Mesodermal cell (in vitro differentiated cells): ENCODE results near the gene PDGFRB.

Source experiments
- H3K27ac ChIP-seq: 2 replicates; pipeline ENCODE4 v1.7.0; 2013; ENCODE audit warnings: mild to moderate bottlenecking, low read depth, low read length, moderate library complexity; ENCODE audit not compliant: severe bottlenecking
- H3K36me3 ChIP-seq: 2 replicates; pipeline ENCODE4 v1.7.1; 2013; ENCODE audit warnings: mild to moderate bottlenecking, low read length, moderate library complexity; ENCODE audit not compliant: control insufficient read depth, insufficient read depth
- H3K4me1 ChIP-seq: one replicate; pipeline ENCODE4 v1.7.1; 2013; ENCODE audit warnings: mild to moderate bottlenecking, low read length; ENCODE audit not compliant: insufficient read depth, control insufficient read depth, poor library complexity, severe bottlenecking
- H3K4me3 ChIP-seq: 2 replicates; pipeline ENCODE4 v1.7.0; 2013; ENCODE audit warnings: low read length, control low read depth, mild to moderate bottlenecking; ENCODE audit not compliant: insufficient read depth, poor library complexity, severe bottlenecking; ENCODE audit errors: extremely low read depth
- H3K9me3 ChIP-seq: 2 replicates; pipeline ENCODE4 v1.7.1; 2013; ENCODE audit warnings: mild to moderate bottlenecking, low read length, moderate library complexity; ENCODE audit not compliant: control insufficient read depth
- WGBS, 2 experiments: methylation state at CpG; one replicate each; pipeline ENCODE4 v1.1.5; 2013; ENCODE audit warnings: missing lambda C conversion rate in 2 of 2; ENCODE audit not compliant: insufficient coverage in 2 of 2; 5-methylcytosine and 5-hydroxymethylcytosine counted together

Gene PDGFRB

DNA sequence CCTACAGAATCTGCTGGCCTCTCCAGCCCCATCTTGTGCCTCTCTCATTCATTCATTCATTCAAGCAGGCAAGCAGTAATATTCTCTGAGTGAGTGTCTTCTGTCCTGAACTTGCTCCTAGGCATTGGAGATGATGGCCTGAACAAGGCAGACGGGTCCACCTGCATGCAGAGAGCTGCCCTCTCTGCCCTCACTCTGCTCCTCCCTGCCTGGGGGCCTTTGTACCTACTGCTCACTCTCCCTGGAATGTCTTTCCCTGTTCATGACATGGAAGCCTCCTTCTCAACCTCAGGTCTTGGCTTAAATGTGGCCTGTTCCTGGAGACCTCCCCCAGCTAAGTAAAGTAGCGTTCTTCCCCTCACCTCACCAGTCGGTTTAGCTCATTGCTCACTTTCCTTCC is 17.5 kb upstream of the PDGFRB start:
- Histone ChIP-seq H3K4me1 (no peaks in the 10 kb centered on the region), H3K36me3 (no peaks in the 10 kb centered on the region), H3K9me3 (no peaks in the 10 kb centered on the region), H3K27ac (no peak overlapping the region), H3K4me3 (no peak overlapping the region)
- 93 to 100% methylated on average over 2 of the region's 3 CpGs for WGBS, 2 experiments

DNA sequence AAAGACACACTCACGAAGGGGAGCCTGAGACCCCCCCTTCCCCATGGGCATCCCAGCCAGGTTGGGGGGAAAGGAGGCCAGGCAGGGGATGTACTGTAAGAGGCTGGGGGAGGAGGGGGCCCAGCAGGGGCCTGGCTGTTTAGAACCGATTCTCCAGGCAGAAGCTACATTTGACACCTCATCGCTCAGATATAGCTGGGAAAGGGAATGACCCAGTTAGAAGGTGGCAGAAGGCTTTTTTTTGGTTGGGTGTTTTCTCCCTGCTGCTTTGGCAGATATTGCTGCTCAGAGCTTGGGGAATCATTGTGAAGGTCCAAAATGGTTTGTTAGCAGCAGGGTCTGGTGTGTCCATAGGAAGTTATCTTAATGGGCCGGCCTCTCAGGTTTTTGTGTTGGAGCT is 16.9 kb upstream of the PDGFRB start:
- no peaks in the 10 kb centered on the region for H3K9me3 ChIP-seq
- H3K4me3 ChIP-seq, result no peak overlapping the region
- WGBS, 2 experiments, result 76 to 100% methylated on average over 1 to 3 of the region's 4 CpGs
- no peak overlapping the region for H3K27ac ChIP-seq
- no peaks in the 10 kb centered on the region for H3K4me1 ChIP-seq
- no peaks in the 10 kb centered on the region for H3K36me3 ChIP-seq

DNA sequence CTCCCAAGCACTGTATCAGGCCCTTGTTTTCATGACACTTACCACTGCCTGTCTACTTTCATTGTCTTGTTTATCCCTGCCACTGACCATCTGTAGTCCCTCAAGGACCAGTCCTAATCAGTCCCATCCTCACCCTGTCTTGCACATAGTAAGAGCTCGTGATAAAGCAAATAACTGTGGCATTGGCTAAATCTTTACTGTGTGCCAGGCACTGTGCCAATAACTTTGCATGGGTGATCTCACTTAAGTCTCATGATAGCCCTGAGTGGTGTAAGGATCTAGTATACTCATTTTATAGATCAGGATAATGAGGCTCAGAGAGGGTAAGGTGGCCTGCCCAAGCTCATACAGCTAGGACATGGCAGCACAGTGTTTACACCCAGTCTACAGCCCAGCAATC is 16.5 kb upstream of the PDGFRB start:
- Histone ChIP-seq H3K9me3 (no peaks in the 10 kb centered on the region), H3K36me3 (no peaks in the 10 kb centered on the region), H3K4me3 (no peak overlapping the region), H3K4me1 (no peaks in the 10 kb centered on the region), H3K27ac (no peak overlapping the region)
- 60% methylated on average over 1 of the region's 1 CpG; no CpG with 5 or more reads in 1 of the 2 experiments for WGBS, 2 experiments

- H3K4me1 ChIP-seq, result peaks cover 9% of the 10 kb centered on the region
- H3K27ac ChIP-seq, result no peak overlapping the region
- H3K4me3 ChIP-seq, result no peak overlapping the region
- H3K36me3 ChIP-seq, result no peaks in the 10 kb centered on the region
- no peaks in the 10 kb centered on the region for H3K9me3 ChIP-seq
- WGBS, 2 experiments, result 82 to 87% methylated on average over 3 of the region's 3 CpGs
These were observed 13.2 kb upstream of the PDGFRB start for GRCh38 chr5:150168864-150169263.

GRCh38 chr5:150167908-150168307 is 12.3 kb upstream of the PDGFRB start:
- Histone ChIP-seq H3K36me3 (no peaks in the 10 kb centered on the region), H3K27ac (no peak overlapping the region), H3K4me1 (peaks cover 17% of the 10 kb centered on the region), H3K9me3 (no peaks in the 10 kb centered on the region), H3K4me3 (no peak overlapping the region)
- 38 to 41% methylated on average over 12 to 13 of the region's 14 CpGs for WGBS, 2 experiments

DNA sequence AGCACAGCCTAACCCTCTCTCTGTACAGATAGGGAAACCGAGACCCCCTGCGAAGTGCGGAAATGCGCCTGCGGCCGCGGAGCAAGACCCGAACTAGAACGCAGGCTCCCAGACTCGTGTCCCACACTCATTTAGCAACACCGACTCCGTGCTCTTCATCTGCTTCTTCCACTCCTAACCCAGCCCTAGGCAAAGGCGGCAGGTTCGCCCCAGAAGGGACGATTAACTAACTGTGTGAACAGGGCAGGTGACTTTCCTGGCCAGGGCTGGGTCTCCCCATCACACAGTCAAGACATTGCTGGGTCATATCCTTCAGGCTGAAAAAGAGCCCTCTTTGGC is 11.8 kb upstream of the PDGFRB start:
- no peaks in the 10 kb centered on the region for H3K36me3 ChIP-seq
- no peak overlapping the region for H3K27ac ChIP-seq
- H3K9me3 ChIP-seq, result no peaks in the 10 kb centered on the region
- H3K4me1 ChIP-seq, result peaks cover 17% of the 10 kb centered on the region
- 11 to 16% methylated on average over 10 to 15 of the region's 15 CpGs for WGBS, 2 experiments
- no peak overlapping the region for H3K4me3 ChIP-seq

- Histone ChIP-seq H3K27ac (no peak within 1 kb of the TSS), H3K36me3 (no peaks in the 10 kb centered on the region), H3K9me3 (no peaks in the 10 kb centered on the region), H3K4me1 (peaks cover 17% of the 10 kb centered on the region), H3K4me3 (no peak within 1 kb of the TSS)
- WGBS, 2 experiments, result 10 to 12% methylated on average over 59 to 71 of the region's 93 CpGs
These were observed 11.2 kb upstream of the PDGFRB start, which contains the start of gene CDX1 for GRCh38 chr5:150166650-150167511. Gene CDX1, plus strand, starts transcription at chr5:150166778. Its CDS starts 99 bp downstream, at chr5:150166877.

DNA sequence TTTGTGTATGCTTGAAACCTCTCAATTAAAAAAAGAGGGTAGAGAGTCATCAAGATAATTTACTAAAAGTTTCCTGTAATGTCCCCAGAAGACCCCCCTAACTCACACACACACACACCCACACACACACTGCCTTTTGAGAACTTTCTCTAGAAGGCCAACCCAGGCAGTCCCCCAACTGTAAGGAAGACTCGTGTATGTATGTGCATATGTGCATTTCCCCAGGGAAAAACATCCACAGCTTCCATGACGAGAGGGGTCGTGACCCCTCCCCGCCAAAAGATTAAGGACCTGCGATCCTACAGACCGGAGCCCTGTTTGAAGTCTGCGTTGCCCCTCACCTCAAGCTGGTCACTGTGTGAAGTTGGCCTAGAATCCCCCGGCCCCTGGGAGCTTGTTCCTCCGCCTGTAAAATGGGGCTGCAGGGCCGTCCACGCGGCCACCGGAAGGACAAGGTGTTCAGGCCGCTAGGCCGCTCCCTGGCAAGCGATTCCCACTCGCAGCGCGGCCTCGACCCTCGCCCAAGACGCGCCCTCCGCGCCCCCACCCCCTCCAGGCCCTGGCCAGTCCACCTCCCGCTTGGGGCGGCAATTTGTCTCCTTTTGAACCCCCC is 10.5 kb upstream of the PDGFRB start:
- Histone ChIP-seq H3K27ac (no peak overlapping the region), H3K4me1 (peaks cover 20% of the 10 kb centered on the region), H3K4me3 (no peak overlapping the region), H3K9me3 (no peaks in the 10 kb centered on the region), H3K36me3 (no peaks in the 10 kb centered on the region)
- 31 to 33% methylated on average over 15 to 17 of the region's 27 CpGs for WGBS, 2 experiments

- H3K9me3 ChIP-seq, result no peaks in the 10 kb centered on the region
- no peak overlapping the region for H3K27ac ChIP-seq
- no peak overlapping the region for H3K4me3 ChIP-seq
- 78 to 87% methylated on average over 6 of the region's 6 CpGs for WGBS, 2 experiments
- peaks cover 34% of the 10 kb centered on the region for H3K4me1 ChIP-seq
- H3K36me3 ChIP-seq, result no peaks in the 10 kb centered on the region
These were observed 8.8 kb upstream of the PDGFRB start for GRCh38 chr5:150164211-150164980.

- WGBS, 2 experiments, result 59 to 65% methylated on average over 12 to 13 of the region's 13 CpGs
- H3K4me1 ChIP-seq, result peaks cover 38% of the 10 kb centered on the region
- H3K27ac ChIP-seq, result no peak overlapping the region
- no peak overlapping the region for H3K4me3 ChIP-seq
- H3K36me3 ChIP-seq, result no peaks in the 10 kb centered on the region
- no peaks in the 10 kb centered on the region for H3K9me3 ChIP-seq
These were observed 8.0 kb upstream of the PDGFRB start for GRCh38 chr5:150163547-150164059.
